SIG-M5 treated with dmso at 0.1 percent for 504 hours (cell line): Measurements from ENCODE around the gene CMKLR1.

Experiments used
- DNase-seq: peaks from one replicate; lab custom pipeline; 2025; ENCODE audit not compliant: unreplicated experiment; lab: John Stamatoyannopoulos, UW

The CMKLR1 gene, protein sequence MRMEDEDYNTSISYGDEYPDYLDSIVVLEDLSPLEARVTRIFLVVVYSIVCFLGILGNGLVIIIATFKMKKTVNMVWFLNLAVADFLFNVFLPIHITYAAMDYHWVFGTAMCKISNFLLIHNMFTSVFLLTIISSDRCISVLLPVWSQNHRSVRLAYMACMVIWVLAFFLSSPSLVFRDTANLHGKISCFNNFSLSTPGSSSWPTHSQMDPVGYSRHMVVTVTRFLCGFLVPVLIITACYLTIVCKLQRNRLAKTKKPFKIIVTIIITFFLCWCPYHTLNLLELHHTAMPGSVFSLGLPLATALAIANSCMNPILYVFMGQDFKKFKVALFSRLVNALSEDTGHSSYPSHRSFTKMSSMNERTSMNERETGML

DNA sequence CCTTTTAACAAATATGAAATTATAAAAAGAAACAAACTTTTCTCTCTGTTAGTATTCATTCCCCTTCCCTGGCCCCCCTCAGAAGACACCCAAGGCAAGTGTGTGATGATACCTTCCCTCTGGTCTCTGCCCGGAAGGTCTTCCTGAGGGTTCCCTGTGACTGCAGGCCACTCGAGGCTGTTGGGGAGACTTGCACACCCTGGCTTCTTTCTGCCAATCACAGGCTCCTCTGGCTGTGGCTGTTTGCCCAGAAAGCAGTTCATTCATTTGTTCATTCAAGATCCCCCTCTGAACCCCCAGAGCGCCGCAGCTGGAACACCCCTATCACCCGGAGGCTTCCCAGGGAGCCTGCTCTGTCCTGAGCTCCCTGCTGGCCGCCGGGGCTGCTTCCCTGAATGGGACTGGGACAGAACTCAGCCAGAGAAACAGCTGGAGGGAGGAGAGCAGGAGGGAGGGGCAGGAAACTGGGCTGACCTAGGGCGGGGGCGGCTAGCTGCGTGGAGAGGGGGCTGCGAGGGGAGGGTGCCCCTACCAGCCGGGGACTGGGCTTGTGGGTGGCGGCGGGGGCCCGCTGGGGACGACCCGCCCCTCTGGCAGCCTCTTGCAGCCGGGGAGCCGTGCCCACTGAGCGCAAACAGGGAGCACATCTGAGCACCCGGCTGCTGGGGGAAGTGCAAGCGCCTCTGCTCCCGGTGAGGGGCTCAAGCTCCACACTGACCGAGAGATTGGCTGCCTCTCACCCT is at the start of gene CMKLR1:
Gene CMKLR1, minus strand, starts transcription at position 397 of the 743 bp plus-strand sequence. CDS start 45,720 bp downstream, outside the sequence.
- DNase-seq, result no peak

GRCh38 chr12:108387771-108388170 is 48.7 kb upstream of the CMKLR1 start:
- no peak for DNase-seq

GRCh38 chr12:108386709-108387360 is 47.7 kb upstream of the CMKLR1 start:
- no peak for DNase-seq

GRCh38 chr12:108382437-108382801 is 43.3 kb upstream of the CMKLR1 start:
- no peak for DNase-seq

- no peak for DNase-seq
These were observed 42.8 kb upstream of the CMKLR1 start for GRCh38 chr12:108381787-108382436.

- no peak for DNase-seq
These were observed 41.3 kb upstream of the CMKLR1 start for GRCh38 chr12:108380382-108380781.

GRCh38 chr12:108379823-108380222 is 40.7 kb upstream of the CMKLR1 start:
- DNase-seq, result no peak

DNA sequence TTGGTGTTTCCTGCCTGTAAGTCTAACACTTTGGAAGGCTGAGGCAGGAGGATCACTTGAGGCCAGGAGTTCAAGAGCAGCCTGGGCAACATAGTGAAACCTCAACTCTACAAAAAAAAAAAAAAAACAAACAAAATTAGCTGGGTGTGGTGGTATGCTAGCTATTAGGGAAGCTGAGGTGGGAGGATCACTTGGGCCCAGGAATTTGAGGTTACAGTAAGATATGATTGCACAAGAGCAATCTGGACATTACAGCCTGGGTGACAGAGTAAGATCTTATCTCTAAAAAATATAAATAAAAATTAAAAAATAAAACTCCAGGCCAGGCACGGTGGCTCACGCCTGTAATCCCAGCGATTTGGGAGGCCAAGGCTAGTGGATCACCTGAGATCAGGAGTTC is 39.8 kb upstream of the CMKLR1 start:
- no peak for DNase-seq

GRCh38 chr12:108377260-108377659 is 38.1 kb upstream of the CMKLR1 start:
- DNase-seq, result no peak

DNA sequence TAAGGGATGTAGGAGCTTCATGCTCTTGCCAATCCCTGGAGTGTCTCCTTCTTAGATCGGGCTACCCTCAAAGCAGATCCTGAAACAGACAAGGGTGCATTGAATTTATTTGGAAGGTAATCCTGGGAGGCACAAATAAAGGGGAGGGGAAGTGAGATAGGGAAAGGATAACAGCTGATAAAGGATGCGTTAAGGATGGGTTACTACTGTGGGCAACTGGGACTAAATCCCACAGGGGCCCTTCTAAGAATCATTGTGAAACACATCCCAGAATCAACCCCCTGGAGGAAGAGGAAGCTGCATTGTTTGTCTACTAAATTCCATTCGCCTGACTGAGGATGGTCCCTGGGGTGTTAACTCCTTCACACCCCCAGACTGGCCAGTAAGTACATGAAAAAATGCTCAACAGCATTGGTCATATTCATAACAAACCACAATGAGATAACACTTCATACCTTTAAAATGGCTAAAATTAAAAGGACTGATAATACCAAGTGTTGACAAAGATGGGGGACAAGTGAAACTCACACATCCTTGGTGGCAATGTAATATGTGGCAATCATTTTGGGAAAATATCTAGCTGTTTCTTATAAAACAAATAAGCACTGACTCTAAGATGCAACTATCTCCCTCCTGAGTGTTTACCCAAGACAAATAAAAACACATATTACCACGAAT is 37.0 kb upstream of the CMKLR1 start:
- DNase-seq, result no peak

DNA sequence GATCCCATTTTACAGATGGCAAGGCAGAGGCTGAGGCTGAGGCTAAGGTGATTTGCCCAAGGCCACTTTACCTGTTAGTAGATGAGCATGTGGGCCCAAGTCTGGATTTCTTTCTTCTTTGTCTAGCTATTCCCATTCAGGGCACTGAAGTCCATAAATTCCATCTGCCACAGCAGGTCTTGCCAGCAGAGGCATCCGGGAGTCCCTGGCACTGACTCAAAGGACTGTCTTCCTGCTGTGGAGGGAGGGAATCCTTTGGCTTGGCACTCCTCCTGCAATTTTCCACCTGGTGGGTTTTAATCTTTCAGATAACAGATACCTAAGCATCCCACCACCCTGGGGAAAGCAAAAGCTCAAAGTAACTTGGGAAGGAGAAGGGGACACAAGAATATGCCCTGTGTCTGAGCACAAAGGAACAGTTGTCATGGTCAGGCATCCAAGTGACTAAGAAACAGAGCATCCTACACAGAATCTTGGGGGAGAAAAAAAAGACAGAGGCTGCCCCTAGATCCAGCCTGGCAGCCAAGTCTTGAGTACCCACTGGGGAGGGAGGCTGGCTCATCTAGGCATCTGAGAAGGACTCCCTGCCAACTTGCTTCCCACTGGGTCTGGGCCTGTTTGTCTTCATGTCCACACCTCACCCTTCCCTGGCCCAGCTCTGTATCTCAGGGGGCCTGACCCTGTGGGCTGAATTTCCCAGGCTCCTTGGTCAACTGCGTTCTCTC is 35.6 kb upstream of the CMKLR1 start:
- DNase-seq, result no peak

DNA sequence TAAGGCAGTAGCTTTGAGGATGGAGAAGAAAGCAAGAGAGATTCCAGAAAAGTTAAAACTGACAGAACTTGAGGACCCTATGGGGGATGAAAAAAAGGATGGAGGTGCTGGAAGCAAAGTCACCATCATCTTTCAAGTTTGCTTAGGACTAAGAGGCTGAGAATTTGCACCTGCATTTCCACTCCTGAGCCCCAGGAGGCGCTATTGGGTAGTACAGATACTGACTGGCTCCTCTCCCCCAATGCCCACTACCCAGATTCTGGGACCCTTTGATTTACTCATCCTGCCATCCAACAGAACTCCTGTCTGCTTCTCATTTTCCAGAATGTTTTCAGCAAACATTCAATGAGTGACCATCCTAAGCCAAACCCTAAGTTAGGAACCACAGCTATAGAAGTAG is 34.0 kb upstream of the CMKLR1 start:
- DNase-seq, result no peak

DNA sequence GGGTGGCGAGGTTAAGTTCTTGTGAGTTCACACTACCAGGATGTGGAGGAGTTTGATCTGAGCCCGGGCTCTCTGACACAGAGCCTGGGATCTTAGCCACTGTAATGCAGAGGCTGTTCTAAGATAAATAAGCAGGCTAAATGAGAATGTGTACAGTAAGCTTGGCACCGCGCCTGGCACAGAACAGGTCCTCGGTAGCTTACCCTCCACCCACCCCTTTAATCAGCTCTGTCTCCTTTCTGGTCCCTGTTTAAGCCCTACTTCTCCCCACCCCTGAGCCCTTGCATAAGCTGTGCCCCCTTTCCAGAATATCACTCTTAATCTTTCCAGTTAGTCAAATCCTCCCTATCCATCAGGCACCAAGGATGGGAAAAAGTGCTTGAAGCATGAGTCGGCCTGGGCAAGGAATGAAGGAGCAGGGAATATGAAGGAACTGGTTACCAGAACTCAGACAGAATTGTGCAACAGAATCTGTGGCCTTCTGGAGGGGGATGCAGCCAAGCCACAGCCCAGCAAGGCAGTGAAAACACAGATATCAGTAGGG is 32.8 kb upstream of the CMKLR1 start:
- DNase-seq, result peak; percentile 21

GRCh38 chr12:108370415-108370814 is 31.3 kb upstream of the CMKLR1 start:
- no peak for DNase-seq

- DNase-seq, result no peak
These were observed 30.8 kb upstream of the CMKLR1 start for GRCh38 chr12:108369736-108370396.

GRCh38 chr12:108368089-108368488 is 29.0 kb upstream of the CMKLR1 start:
- DNase-seq, result no peak

- DNase-seq, result peak; percentile 84
These were observed 28.3 kb upstream of the CMKLR1 start for GRCh38 chr12:108367436-108367835.

- no peak for DNase-seq
These were observed 26.2 kb upstream of the CMKLR1 start for GRCh38 chr12:108365324-108365723.

GRCh38 chr12:108364879-108365278 is 25.8 kb upstream of the CMKLR1 start:
- no peak for DNase-seq
